ENCODE data around the gene SLC15A1.

GRCh38 chr13:98677398-98677797, 75.1 kb downstream of the SLC15A1 start:
- TF ChIP-seq CTCF (tag by site-specific recombination; IDR thresholded peaks at IDR 0.05) (no peak), ZBTB7A (tag by site-specific recombination; IDR thresholded peaks at IDR 0.05; ENCODE audit: low read depth) (no peak), ZNF18 (tag by site-specific recombination; IDR thresholded peaks at IDR 0.05) (no peak), ZNF513 (tag by site-specific recombination; IDR thresholded peaks at IDR 0.05) (no peak), ZNF561 (tag by site-specific recombination; IDR thresholded peaks at IDR 0.05; ENCODE audit: borderline replicate concordance) (no peak), ZNF555 (tag by site-specific recombination; conservative IDR thresholded peaks at IDR 0.05) (no peak), ZNF704 (tag by site-specific recombination; IDR thresholded peaks at IDR 0.05) (no peak), ZNF24 (tag by site-specific recombination; IDR thresholded peaks at IDR 0.05) (no peak), ZNF76 (tag by site-specific recombination; IDR thresholded peaks at IDR 0.05; ENCODE audit: borderline replicate concordance, low read depth) (no peak), ZNF529 (tag by site-specific recombination; IDR thresholded peaks at IDR 0.05; ENCODE audit: insufficient replicate concordance) (no peak), ZNF157 (tag by site-specific recombination; IDR thresholded peaks at IDR 0.05) (no peak), ZNF558 (tag by site-specific recombination; IDR thresholded peaks at IDR 0.05) (no peak)
- TF ChIP-seq, protein P1, sequence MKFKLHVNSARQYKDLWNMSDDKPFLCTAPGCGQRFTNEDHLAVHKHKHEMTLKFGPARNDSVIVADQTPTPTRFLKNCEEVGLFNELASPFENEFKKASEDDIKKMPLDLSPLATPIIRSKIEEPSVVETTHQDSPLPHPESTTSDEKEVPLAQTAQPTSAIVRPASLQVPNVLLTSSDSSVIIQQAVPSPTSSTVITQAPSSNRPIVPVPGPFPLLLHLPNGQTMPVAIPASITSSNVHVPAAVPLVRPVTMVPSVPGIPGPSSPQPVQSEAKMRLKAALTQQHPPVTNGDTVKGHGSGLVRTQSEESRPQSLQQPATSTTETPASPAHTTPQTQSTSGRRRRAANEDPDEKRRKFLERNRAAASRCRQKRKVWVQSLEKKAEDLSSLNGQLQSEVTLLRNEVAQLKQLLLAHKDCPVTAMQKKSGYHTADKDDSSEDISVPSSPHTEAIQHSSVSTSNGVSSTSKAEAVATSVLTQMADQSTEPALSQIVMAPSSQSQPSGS (tag by site-specific recombination; IDR thresholded peaks at IDR 0.05; ENCODE audit: low read depth): no peak
- TF ChIP-seq, protein P2, sequence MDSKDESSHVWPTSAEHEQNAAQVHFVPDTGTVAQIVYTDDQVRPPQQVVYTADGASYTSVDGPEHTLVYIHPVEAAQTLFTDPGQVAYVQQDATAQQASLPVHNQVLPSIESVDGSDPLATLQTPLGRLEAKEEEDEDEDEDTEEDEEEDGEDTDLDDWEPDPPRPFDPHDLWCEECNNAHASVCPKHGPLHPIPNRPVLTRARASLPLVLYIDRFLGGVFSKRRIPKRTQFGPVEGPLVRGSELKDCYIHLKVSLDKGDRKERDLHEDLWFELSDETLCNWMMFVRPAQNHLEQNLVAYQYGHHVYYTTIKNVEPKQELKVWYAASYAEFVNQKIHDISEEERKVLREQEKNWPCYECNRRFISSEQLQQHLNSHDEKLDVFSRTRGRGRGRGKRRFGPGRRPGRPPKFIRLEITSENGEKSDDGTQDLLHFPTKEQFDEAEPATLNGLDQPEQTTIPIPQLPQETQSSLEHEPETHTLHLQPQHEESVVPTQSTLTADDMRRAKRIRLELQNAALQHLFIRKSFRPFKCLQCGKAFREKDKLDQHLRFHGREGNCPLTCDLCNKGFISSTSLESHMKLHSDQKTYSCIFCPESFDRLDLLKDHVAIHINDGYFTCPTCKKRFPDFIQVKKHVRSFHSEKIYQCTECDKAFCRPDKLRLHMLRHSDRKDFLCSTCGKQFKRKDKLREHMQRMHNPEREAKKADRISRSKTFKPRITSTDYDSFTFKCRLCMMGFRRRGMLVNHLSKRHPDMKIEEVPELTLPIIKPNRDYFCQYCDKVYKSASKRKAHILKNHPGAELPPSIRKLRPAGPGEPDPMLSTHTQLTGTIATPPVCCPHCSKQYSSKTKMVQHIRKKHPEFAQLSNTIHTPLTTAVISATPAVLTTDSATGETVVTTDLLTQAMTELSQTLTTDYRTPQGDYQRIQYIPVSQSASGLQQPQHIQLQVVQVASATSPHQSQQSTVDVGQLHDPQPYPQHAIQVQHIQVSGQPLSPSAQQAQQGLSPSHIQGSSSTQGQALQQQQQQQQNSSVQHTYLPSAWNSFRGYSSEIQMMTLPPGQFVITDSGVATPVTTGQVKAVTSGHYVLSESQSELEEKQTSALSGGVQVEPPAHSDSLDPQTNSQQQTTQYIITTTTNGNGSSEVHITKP (tag by site-specific recombination; IDR thresholded peaks at IDR 0.05): no peak

All from HEK293 (cell line).